SK-N-SH treated with all-trans-retinoic acid at 6 μM for 48 hours (cell line): ENCODE data around the gene CFDP1.

Source experiments
- BACH2 ChIP-seq: fragments of 250-450 bp; sonication (Bioruptor Pico); IDR thresholded peaks from 2 replicates; pipeline ENCODE4 v1.9.0; 2021; ENCODE audit warnings: mild to moderate bottlenecking, borderline replicate concordance
- CSRNP3 ChIP-seq: fragments of 250-450 bp; sonication (Bioruptor Pico); IDR thresholded peaks from 2 replicates; pipeline ENCODE4 v1.5.1; 2021; ENCODE audit warnings: mild to moderate bottlenecking, moderate library complexity
- ESRRG ChIP-seq: fragments of 250-450 bp; sonication (Bioruptor Pico); IDR thresholded peaks from 2 replicates; pipeline ENCODE4 v1.6.1; 2021; ENCODE audit warnings: mild to moderate bottlenecking
- ISL1 ChIP-seq: fragments of 250-450 bp; sonication (Bioruptor Pico); IDR thresholded peaks from 2 replicates; pipeline ENCODE4 v2.1.2; 2022; ENCODE audit warnings: mild to moderate bottlenecking, moderate library complexity
- PATZ1 ChIP-seq: fragments of 250-450 bp; sonication (Bioruptor Pico); IDR thresholded peaks from 2 replicates; pipeline ENCODE4 v1.8.0; 2020; ENCODE audit warnings: mild to moderate bottlenecking, moderate library complexity, borderline replicate concordance
- TCF4 ChIP-seq: fragments of 250-450 bp; sonication (Bioruptor Pico); IDR thresholded peaks from 2 replicates; pipeline ENCODE4 v1.8.0; 2021; ENCODE audit warnings: mild to moderate bottlenecking, moderate library complexity, borderline replicate concordance
- ZFP3 ChIP-seq: fragments of 250-450 bp; sonication (Bioruptor Pico); IDR thresholded peaks from 2 replicates; pipeline ENCODE4 v1.5.0; 2020; ENCODE audit warnings: mild to moderate bottlenecking, moderate library complexity
- ZNF8 ChIP-seq: fragments of 450-650 bp; formaldehyde crosslinking; IDR thresholded peaks from 2 replicates; pipeline ENCODE4 v1.5.0; 2020; ENCODE audit warnings: mild to moderate bottlenecking, moderate library complexity
- TF ChIP-seq, protein P1 (sequence below): fragments of 250-450 bp; sonication (Bioruptor Pico); IDR thresholded peaks from 2 replicates; pipeline ENCODE4 v1.5.1; 2020; ENCODE audit warnings: low read depth, mild to moderate bottlenecking, moderate library complexity

- TF ChIP-seq ZFP3 (CRISPR knock-in tag) (no peak), CSRNP3 (CRISPR knock-in tag) (no peak), BACH2 (CRISPR knock-in tag) (no peak), PATZ1 (no peak), ISL1 (CRISPR knock-in tag) (no peak), ESRRG (no peak), ZNF8 (no peak), TCF4 (CRISPR knock-in tag) (no peak)
- TF ChIP-seq, protein P1, sequence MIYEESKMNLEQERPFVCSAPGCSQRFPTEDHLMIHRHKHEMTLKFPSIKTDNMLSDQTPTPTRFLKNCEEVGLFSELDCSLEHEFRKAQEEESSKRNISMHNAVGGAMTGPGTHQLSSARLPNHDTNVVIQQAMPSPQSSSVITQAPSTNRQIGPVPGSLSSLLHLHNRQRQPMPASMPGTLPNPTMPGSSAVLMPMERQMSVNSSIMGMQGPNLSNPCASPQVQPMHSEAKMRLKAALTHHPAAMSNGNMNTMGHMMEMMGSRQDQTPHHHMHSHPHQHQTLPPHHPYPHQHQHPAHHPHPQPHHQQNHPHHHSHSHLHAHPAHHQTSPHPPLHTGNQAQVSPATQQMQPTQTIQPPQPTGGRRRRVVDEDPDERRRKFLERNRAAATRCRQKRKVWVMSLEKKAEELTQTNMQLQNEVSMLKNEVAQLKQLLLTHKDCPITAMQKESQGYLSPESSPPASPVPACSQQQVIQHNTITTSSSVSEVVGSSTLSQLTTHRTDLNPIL (CRISPR knock-in tag) = no peak
Observed at GRCh38 chr16:75452464-75453190, 19.3 kb upstream of the CFDP1 start.
